Hepatic stellate cell (primary cell): ENCODE results near the gene GPC6.
"Not testable (repeated sequence)": the region's sequence is repeated elsewhere in the genome, so short reads cannot be mapped to it uniquely, and the experiment has no call there.

Experiments used
- DNase-seq: peaks from one replicate; pipeline ENCODE4 v3.0.0; 2011; ENCODE audit warnings: low spot score

GPC6 gene

GRCh38 chr13:94249512-94249911 is 1022.9 kb downstream of the GPC6 start:
- peak; percentile 26 for DNase-seq

GRCh38 chr13:94251831-94252608 is 1025.4 kb downstream of the GPC6 start:
- DNase-seq: no peak

- no peak for DNase-seq
Measured at GRCh38 chr13:94254737-94255136, 1028.1 kb downstream of the GPC6 start.

DNA sequence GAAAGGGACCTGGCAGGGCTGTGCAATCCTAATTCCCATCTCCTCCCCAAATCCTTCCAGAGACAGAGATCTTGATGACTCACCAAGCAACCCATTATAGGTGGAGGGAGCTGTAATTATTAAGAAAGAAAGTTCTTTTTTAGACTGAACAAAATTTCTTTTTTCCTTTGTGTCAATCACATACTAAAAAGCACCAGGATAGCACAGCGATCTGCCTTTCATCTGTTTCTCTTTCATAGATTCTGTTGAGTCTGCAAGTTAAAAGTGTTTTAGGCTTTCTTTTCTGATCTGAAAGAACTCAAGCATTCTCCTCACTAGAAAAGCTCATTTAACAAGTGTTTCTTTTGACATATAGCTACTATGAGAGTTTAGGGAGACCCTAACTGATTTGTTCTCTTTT is 1030.1 kb downstream of the GPC6 start:
- no peak for DNase-seq

DNA sequence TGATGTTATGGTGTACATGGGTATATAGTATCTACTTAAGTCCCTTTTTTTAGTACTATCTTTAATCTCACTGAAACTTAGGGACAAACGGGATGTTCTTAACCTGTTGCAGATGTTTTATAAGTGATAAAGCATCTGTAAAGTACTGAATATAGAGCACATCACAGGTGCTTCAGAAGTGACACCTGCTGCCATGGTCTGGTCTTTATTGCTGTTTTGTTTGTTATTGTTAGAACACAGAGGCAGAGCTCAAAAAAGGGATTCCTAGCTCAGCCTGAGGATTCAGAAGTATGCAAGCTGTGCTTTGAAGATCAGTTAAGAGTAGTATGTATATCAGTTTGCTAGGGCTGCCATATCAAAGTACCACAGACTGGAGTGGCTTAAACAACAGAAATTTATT is 1033.4 kb downstream of the GPC6 start:
- no peak for DNase-seq

DNA sequence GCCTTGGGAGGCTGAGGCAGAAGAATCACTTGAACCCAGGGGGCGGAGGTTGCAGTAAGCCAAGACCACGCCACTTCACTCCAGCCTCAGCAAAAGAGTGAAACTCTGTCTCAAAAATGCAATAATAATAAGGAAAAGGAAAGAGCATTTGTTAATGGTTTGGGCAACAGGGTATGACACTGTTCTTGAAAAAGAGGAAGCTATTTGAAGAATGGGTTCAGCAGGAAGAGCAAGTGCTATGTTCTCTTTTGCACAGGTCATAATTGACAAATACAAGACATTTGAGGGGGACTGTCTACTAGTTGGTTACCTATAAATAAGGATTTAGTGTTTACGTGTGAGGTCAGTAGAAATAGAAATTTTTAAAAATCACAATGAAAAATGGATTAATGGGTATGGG is 1034.6 kb downstream of the GPC6 start:
- DNase-seq: no peak

- no peak for DNase-seq
Measured at GRCh38 chr13:94263038-94263437, 1036.4 kb downstream of the GPC6 start.

DNA sequence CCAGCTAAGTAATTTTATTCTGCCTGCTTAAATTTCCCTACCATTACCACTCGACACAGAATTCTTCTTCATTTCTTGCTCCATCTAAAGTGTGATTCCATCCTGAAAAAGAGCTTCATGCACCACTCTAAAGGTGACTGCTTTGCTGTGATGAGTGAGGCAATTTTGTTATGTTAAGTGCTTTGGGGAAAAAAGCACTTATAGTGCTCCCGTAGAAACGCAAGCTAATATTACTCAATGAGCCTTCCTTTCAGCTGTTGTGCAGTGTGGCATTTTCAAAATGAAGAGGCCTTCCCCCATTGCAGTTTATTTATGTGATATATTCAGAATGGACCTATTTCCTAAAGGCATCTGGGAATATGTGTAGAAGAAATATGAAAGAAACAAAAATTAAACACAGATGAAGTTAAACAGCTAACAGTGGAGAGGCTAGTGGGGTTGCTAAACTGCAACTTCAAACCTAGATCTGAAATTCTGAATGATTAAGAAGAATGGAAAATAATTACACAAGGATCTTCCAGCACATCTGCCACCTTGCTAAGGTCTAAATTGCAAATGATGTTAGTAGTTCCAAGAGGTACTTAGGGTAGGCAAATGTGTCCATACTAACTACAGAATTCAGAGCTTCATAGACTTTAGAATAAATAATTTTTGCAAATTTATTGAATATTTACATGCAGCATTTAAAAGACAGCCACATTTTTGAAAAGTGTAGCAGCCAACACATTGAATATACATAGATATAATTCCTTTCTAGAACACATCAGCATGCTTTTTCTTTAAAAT is 1041.2 kb downstream of the GPC6 start:
- DNase-seq: no peak

GRCh38 chr13:94268661-94269060 is 1042.1 kb downstream of the GPC6 start:
- no peak for DNase-seq

DNA sequence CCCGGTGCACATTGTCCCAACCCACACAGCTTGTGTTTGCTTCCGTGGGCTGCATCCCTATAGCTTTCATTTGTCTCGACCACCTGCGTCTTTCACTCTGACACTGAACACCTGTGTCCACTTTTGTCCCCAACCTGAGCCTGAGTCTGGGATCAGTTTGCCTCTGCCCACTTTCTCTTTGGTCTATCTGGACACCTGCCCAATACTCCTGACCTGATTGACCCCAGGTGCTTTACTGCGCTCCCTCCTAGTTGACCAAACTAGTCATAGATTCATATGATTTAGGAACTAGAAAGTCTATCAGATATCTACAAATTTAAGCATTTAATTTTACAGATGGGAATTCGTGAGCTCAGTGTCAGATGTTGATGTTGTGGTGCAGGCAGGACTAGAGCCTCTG is 1043.0 kb downstream of the GPC6 start:
- DNase-seq: no peak

DNA sequence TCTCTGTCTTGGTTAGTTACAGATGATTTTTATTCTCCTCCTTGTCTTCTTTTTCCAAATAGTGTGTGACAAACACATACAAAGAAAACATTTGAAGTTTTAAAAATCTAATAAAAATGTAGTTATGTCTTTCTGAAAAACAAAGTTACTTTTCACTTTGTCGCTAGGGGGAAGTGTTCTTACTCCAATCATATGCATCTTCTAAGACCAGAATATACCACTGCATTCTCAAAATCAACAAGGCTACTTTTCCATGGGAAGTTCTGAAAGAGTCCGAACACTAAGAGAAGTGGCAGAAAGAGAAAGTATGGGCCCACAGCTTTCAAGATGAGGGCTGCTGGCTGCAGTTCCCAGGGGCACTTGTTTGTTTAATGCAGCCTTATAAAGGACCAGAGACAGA is 1043.9 kb downstream of the GPC6 start:
- DNase-seq: no peak

GRCh38 chr13:94272038-94272437 is 1045.4 kb downstream of the GPC6 start:
- no peak for DNase-seq

DNA sequence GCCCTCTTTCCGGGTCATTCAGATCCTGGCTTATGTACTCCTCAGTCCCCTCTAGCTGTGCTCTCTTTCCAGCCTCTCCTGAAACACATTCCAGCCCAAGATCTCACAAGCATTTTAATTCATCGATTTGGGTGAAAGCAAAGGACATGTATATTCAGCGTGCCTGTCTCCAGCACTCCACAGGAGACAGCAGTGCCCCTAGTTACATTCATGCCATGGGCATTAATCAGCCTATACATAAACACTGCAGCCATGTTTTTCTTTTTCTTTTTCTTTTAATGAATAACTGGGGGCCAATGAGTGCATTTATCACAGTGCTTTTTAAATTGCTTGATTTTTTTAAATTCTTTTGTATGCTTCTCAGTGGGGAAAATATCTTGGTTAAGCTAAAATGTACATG is 1053.7 kb downstream of the GPC6 start:
- no peak for DNase-seq

DNA sequence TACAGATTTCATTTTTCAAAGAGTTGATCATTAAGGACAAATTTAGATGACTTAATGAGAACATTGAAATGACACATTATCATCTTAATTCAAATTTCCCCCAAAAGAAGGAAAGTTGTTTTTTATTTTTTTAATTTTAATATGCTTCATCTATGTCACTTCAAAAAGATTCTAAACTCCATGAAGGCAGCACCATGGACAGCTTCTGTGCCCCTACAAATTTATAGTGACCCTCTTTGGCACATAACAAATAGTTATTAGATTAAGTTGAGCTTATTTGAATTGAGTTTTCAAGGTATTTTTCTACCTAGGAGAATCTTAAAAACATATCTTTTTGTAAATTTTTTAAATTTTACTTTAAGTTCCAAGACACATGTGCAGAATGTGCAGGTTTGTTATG is 1054.2 kb downstream of the GPC6 start:
- no peak for DNase-seq

DNA sequence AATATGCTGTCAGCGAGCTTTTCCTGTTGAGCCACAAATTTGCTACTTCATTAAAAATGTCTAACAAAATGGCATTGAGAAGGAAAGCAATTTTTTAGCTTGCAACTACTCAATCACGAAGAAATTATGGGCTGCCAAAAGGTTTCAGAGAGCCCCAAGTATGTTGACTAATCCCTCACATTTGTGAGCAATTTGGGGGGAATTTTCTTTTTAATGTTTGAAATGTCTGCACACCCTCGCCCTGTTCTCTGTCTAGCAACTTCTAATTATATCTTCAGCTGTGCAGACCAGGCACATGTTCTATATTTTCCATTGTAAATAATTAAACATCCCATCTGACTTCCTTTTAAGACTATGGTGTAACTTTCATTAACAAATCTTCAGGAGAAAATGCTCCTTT is 1060.0 kb downstream of the GPC6 start:
- DNase-seq: no peak

GRCh38 chr13:94291631-94292322 is 1065.2 kb downstream of the GPC6 start:
- DNase-seq: no peak

DNA sequence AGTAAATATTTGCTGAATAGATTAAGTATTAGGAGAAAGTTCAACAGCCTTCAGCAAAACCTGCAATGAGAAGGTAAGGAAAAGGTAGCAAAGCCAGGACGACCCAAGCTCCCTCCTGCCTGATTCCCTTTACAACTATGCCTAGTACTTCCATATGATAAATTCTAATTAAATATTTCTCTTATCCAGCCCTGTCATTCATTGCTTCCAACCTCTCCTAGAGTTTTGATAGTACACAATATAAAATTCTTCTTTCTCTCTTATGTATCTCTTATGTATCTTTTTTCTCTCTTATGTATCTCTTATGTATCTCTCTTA is 1065.7 kb downstream of the GPC6 start:
- DNase-seq: no peak

GRCh38 chr13:94296471-94296870 is 1069.9 kb downstream of the GPC6 start:
- no peak for DNase-seq

GRCh38 chr13:94298346-94298745 is 1071.7 kb downstream of the GPC6 start:
- no peak for DNase-seq

DNA sequence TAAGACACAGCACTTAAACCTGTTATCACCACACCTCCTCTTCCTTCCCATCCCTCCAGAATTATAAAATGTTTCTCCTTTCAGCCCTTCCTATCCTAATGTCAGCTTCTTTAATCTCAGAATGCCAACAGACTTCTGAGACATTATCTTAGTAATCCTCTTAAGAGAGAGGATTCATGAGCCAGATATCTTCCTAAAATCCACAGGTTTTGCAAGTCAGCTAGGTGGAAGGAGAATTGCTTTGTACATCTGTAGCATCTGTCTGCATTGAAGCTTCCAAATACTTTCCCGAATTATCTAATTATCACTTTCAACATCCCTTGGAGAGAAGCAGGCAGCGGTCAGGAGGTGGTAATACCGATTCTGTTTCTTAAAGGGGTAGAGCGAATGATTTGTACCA is 1073.8 kb downstream of the GPC6 start:
- DNase-seq: no peak

GRCh38 chr13:94301487-94301886 is 1074.9 kb downstream of the GPC6 start:
- DNase-seq: no peak

GRCh38 chr13:94302847-94303565 is 1076.4 kb downstream of the GPC6 start:
- DNase-seq: not testable (repeated sequence)
